ENCODE measurements around the gene ZNF654. TPM values are rescaled to one million over a fixed set of nuclear protein-coding genes. Genes with fewer than 3 reads are reported as not detected.

ZNF654 gene
- polyA plus RNA-seq, 1 donor from 2014 or later, result 20.4 TPM

- H3K9ac ChIP-seq (ENCODE audit: low read length), result peak overlapping the region; percentile 92
- peak overlapping the region; percentile 97 for H3K4me2 ChIP-seq (ENCODE audit: low read length)
- H3K36me3 ChIP-seq (ENCODE audit: insufficient read depth, low read length), result no peaks in the 10 kb centered on the region
- H3K9me3 ChIP-seq (ENCODE audit: low read length), result no peaks in the 10 kb centered on the region
- H4K20me1 ChIP-seq (ENCODE audit: insufficient read depth), result no peaks in the 10 kb centered on the region
- TF ChIP-seq RAD21 (conservative IDR thresholded peaks at IDR 0.05) (no peak), EZH2 (IDR thresholded peaks at IDR 0.05; ENCODE audit: borderline replicate concordance, insufficient read depth, low read length, poor library complexity, severe bottlenecking) (no peak), TAF1 (IDR thresholded peaks at IDR 0.05; ENCODE audit: low read depth) (no peak), EP300 (conservative IDR thresholded peaks at IDR 0.05; ENCODE audit: poor library complexity, severe bottlenecking) (no peak), REST (IDR thresholded peaks at IDR 0.05; ENCODE audit: borderline replicate concordance) (no peak), SMC3 (conservative IDR thresholded peaks at IDR 0.05; ENCODE audit: poor library complexity) (no peak), CTCF (IDR thresholded peaks at IDR 0.05; ENCODE audit: poor library complexity, severe bottlenecking) (no peak), MXI1 (conservative IDR thresholded peaks at IDR 0.05; ENCODE audit: poor library complexity, severe bottlenecking) (no peak), POLR2AphosphoS5 (IDR thresholded peaks at IDR 0.05) (no peak)
- H3K9me2 ChIP-seq (ENCODE audit: insufficient read depth, low read length), result no peaks in the 10 kb centered on the region
- peak overlapping the region; percentile 91 for H3K4me3 ChIP-seq (ENCODE audit: low read length)
- peak overlapping the region; percentile 98 for H2AFZ ChIP-seq (ENCODE audit: low read depth, low read length)
- peaks cover 63% of the 10 kb centered on the region for H3K79me2 ChIP-seq (replicated peaks; ENCODE audit: insufficient read depth, low read length)
- H3K27ac ChIP-seq (ENCODE audit: low read length), result peak overlapping the region; percentile 95
- H3F3A ChIP-seq (ENCODE audit: insufficient read depth, low read length, poor library complexity, severe bottlenecking), result peaks cover 3% of the 10 kb centered on the region
- H3K27me3 ChIP-seq (ENCODE audit: insufficient read depth, low read depth, low read length), result no peaks in the 10 kb centered on the region
Observed at GRCh38 chr3:88150371-88150770, 91.3 kb downstream of the ZNF654 start.

- Histone ChIP-seq H3K4me2 (ENCODE audit: low read length) (peak overlapping the region; percentile 97), H3K9ac (ENCODE audit: low read length) (peak overlapping the region; percentile 92), H3K79me2 (replicated peaks; ENCODE audit: insufficient read depth, low read length) (peaks cover 67% of the 10 kb centered on the region), H3K9me2 (ENCODE audit: insufficient read depth, low read length) (no peaks in the 10 kb centered on the region), H4K20me1 (ENCODE audit: insufficient read depth) (no peaks in the 10 kb centered on the region), H2AFZ (ENCODE audit: low read depth, low read length) (peak overlapping the region; percentile 98), H3K27ac (ENCODE audit: low read length) (peak overlapping the region; percentile 95), H3F3A (ENCODE audit: insufficient read depth, low read length, poor library complexity, severe bottlenecking) (peaks cover 3% of the 10 kb centered on the region), H3K27me3 (ENCODE audit: insufficient read depth, low read depth, low read length) (no peaks in the 10 kb centered on the region), H3K36me3 (ENCODE audit: insufficient read depth, low read length) (no peaks in the 10 kb centered on the region), H3K4me3 (ENCODE audit: low read length) (peak overlapping the region; percentile 91), H3K9me3 (ENCODE audit: low read length) (no peaks in the 10 kb centered on the region)
- TF ChIP-seq REST (IDR thresholded peaks at IDR 0.05; ENCODE audit: borderline replicate concordance), result no peak
- TF ChIP-seq TAF1 (IDR thresholded peaks at IDR 0.05; ENCODE audit: low read depth), result no peak
- no peak for TF ChIP-seq RAD21 (conservative IDR thresholded peaks at IDR 0.05)
- no peak for TF ChIP-seq CTCF (IDR thresholded peaks at IDR 0.05; ENCODE audit: poor library complexity, severe bottlenecking)
- no peak for TF ChIP-seq MXI1 (conservative IDR thresholded peaks at IDR 0.05; ENCODE audit: poor library complexity, severe bottlenecking)
- TF ChIP-seq EP300 (conservative IDR thresholded peaks at IDR 0.05; ENCODE audit: poor library complexity, severe bottlenecking), result no peak
- no peak for TF ChIP-seq SMC3 (conservative IDR thresholded peaks at IDR 0.05; ENCODE audit: poor library complexity)
- no peak for TF ChIP-seq EZH2 (IDR thresholded peaks at IDR 0.05; ENCODE audit: borderline replicate concordance, insufficient read depth, low read length, poor library complexity, severe bottlenecking)
Observed at GRCh38 chr3:88150806-88151205, 91.8 kb downstream of the ZNF654 start.
